SK-N-MC (cell line): ENCODE measurements around the gene MYLK2.
"Not testable (repeated sequence)": the region's sequence is repeated elsewhere in the genome, so short reads cannot be mapped to it uniquely, and the experiment has no call there.

Experiments used
- DNase-seq: peaks from one replicate; pipeline ENCODE4 v3.0.0-alpha.2; 2011; ENCODE audit warnings: low read depth, low spot score
- H3K27ac ChIP-seq: fragments of 200-600 bp; sonication (generic); 2 replicates; pipeline ENCODE4 v1.5.1; 2016; ENCODE audit warnings: mixed run types
- H3K36me3 ChIP-seq: fragments of 200-600 bp; sonication (generic); 2 replicates; pipeline ENCODE4 v1.6.1; 2017; ENCODE audit warnings: antibody characterized with exemption, low read length, mixed read lengths; ENCODE audit not compliant: insufficient read depth
- H3K4me3 ChIP-seq: fragments of 200-600 bp; sonication (generic); 2 replicates; pipeline ENCODE4 v1.5.1; 2016
- H3K9ac ChIP-seq: fragments of 200-600 bp; sonication (generic); 2 replicates; pipeline ENCODE4 v1.8.0; 2017; ENCODE audit warnings: mixed run types, mixed read lengths; ENCODE audit not compliant: insufficient read length
- H3K9me3 ChIP-seq: fragments of 200-600 bp; sonication (generic); 2 replicates; pipeline ENCODE4 v1.6.1; 2017; ENCODE audit warnings: low read depth, mild to moderate bottlenecking, antibody characterized with exemption, low read length, moderate library complexity, mixed read lengths
- EZH2 ChIP-seq: fragments of 200-600 bp; sonication (generic); IDR thresholded peaks from one replicate; pipeline ENCODE4 v1.6.1; 2017; ENCODE audit warnings: antibody characterized with exemption
- FOXP2 ChIP-seq: optimal IDR thresholded peaks from 2 replicates; pipeline ENCODE3; 2011; ENCODE audit warnings: mild to moderate bottlenecking, moderate library complexity; ENCODE audit not compliant: insufficient read depth; ENCODE audit errors: extremely low read length, control extremely low read depth
- POLR2AphosphoS5 ChIP-seq: IDR thresholded peaks from 2 replicates; pipeline ENCODE4 v1.6.1; 2012; ENCODE audit warnings: mild to moderate bottlenecking, low read depth, low read length, borderline replicate concordance

The MYLK2 gene

DNA sequence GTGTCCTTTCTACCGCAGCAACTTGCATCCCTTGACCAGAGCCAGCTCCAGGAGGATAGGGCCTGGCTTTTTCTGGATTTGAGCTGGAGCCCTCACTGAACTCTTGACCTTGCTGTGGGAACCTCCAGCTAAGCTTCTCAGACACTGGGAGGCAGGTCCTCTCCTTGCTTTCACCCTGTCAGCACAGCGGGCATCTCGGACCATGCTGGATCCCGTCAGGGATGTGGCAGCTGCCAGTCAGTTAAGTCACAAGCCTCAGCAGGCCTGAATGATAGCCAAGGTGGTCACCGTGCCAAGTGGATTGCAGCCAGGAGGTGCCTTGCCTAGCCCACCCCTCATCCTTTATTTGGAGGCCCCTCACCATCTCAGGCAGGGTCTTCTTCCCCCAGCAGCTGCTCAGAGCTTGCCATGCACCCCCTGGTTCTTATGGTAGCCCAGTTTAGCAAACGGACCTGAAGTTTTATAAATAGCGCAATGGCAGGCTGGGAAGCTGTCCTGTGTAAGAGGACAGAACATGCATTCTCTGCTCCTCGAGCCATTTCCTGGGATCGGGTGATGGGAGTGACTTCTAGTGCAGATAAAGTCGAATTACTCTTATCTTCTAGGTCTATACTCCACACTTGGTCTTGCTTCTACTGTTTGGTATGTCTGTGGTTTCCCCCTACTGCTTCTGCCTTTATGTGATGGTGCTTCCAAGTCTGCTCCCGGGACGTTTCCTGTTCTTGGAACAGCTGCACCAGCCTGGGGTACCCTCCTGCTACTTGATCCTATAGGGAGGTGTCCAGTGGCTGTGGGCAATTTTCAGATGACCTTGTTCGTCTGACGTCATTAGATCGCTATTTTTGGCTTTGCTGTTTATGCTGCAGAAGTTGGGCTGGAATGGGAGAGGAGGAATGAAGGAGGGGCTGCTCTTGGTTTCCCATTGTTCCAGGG lies 7.1 kb upstream of the MYLK2 start:
- no peak overlapping the region for H3K9ac ChIP-seq
- no peak overlapping the region for H3K27ac ChIP-seq
- TF ChIP-seq POLR2AphosphoS5 (no peak), FOXP2 (no peak), EZH2 (no peak)
- H3K36me3 ChIP-seq: peaks cover 7% of the 10 kb centered on the region
- H3K9me3 ChIP-seq: no peaks in the 10 kb centered on the region
- DNase-seq: no peak
- no peak overlapping the region for H3K4me3 ChIP-seq

DNA sequence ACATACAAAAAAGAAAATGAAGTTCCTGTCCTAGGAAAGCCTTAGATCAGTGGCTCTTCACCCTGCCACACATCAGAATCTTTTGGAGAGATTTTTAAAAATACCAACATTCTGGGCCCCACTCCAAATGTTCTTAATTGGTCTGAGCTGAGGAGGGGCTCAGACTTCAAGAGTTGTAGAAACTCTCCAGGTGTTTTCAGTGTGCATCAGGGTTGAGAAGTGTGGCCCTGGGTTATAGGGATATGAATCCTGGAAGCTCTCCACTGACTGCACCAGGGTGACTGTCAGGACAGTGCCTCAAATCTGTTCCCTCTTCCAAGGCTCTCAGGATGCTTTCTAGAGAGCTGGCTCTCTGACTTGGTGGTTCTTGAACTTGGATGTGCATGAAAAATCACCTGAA lies 5.5 kb upstream of the MYLK2 start:
- no peak for TF ChIP-seq FOXP2
- no peak for TF ChIP-seq POLR2AphosphoS5

DNA sequence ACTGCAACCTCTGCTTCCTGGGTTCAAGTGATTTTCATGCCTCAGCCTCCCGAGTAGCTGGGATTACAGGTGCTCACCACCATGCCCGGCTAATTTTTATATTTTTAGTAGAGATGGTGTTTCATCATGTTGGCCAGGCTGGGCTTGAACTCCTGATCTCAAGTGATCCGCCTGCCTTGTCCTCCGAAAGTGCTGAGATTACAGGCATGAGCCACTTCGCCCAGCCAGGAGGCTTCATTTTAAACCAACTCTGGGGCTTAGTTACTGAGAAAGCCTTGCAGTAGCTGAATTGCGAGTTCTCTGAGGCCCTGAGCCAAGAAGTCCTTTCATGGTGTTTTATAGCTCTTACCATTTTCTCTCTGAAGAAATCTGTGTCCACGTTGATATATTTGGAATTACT lies 5.0 kb upstream of the MYLK2 start:
- not testable (repeated sequence) for DNase-seq, H3K36me3 ChIP-seq, H3K4me3 ChIP-seq, H3K9me3 ChIP-seq, H3K27ac ChIP-seq, H3K9ac ChIP-seq

More for the DNA sequence above, 5.5 kb upstream of the MYLK2 start:
- Histone ChIP-seq H3K4me3 (no peak overlapping the region), H3K36me3 (peaks cover under 1% of the 10 kb centered on the region; the same call in 1 of the 2 replicates), H3K9me3 (no peaks in the 10 kb centered on the region), H3K27ac (no peak overlapping the region), H3K9ac (no peak overlapping the region)
- DNase-seq: no peak

DNA sequence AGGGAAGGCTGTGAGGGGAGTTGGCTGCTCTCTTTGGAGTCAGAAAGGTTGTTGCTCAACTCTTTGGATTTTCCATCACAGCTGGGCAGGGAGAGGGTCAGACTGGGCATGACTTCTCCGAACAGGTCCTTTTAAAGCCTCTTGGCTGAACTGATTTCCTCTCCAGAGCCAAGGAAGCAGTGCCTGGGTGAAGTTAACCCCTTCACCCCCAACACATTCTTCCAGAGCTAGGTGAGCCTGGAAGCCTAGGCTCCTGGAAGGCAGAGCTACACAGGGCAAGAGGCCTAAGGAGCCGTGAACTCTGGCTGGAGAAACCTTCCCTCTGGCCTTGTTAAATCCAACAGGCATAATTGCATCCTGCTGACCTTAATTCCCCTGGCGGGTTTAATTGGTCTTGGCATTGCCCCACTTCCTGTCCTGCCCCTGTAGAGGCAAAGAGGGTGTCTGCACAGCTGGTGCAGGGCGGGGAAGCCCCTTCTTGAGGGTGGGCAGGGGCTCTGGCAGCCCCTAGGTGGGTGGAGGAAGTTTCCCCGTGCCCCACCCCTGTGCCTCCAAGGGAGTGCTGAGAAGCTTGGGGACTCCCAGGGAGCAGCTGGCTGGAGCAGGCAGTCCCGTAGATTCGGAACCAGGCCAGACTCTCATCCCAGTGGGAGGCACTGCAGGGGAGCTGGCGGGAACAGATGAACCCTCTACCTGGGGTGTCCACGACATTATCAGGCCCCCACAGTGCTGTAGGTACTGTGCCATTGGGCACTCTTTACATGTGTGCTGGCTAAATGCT lies 3.6 kb upstream of the MYLK2 start:
- DNase-seq: no peak
- Histone ChIP-seq H3K27ac (no peak overlapping the region), H3K36me3 (no peaks in the 10 kb centered on the region), H3K9me3 (no peaks in the 10 kb centered on the region), H3K9ac (no peak overlapping the region), H3K4me3 (no peak overlapping the region)
- TF ChIP-seq FOXP2: no peak
- TF ChIP-seq POLR2AphosphoS5: no peak
- TF ChIP-seq EZH2: no peak

DNA sequence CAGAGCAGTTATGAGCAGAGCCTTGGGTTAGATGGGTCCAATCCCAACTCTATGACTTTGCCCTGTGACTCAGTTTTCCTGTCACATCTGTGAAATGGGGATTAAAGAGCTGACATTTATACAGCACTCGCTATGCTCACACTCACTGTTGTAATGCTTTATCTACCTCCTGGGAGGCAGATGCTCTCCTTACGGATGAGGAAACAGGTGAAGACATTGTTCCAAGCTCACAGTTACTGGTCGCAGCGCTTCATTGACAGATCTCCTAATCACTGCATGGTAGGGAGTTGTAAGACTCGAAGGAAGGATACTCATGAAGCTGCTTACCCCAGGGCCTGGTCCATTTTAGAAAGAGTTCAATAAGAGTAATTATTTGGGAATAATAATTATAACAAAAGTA lies 2.9 kb upstream of the MYLK2 start:
- no peak for DNase-seq
- no peak overlapping the region for H3K27ac ChIP-seq
- no peak for TF ChIP-seq EZH2
- no peak for TF ChIP-seq FOXP2
- TF ChIP-seq POLR2AphosphoS5: no peak

DNA sequence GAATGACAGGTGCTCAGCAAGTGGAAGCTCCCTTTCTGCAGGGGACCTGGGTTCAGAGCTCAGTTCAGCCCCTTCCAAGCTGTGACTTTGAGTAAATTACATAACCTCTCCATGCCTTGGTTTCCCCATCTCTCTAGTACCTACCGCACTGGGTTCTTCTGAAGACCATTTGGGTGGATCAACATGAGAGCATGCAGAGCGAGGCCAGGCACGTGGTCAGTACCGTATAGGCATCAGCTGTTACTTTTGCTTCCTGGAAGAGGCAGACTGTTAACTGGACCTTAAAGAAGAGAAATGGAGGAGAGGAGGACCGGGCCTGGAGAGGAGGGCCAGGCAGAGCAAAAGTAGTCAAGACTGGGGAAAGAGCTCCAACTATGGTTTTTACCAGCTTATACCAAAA lies 1.7 kb upstream of the MYLK2 start:
- TF ChIP-seq POLR2AphosphoS5 (no peak), EZH2 (no peak)
- no peak for DNase-seq
- H3K4me3 ChIP-seq: no peak overlapping the region
- no peak overlapping the region for H3K27ac ChIP-seq
- H3K9me3 ChIP-seq: no peaks in the 10 kb centered on the region
- H3K9ac ChIP-seq: no peak overlapping the region
- no peaks in the 10 kb centered on the region for H3K36me3 ChIP-seq

More for the DNA sequence above, 2.9 kb upstream of the MYLK2 start:
- H3K4me3 ChIP-seq: no peak overlapping the region
- H3K36me3 ChIP-seq: no peaks in the 10 kb centered on the region
- H3K9ac ChIP-seq: no peak overlapping the region
- H3K9me3 ChIP-seq: no peaks in the 10 kb centered on the region

DNA sequence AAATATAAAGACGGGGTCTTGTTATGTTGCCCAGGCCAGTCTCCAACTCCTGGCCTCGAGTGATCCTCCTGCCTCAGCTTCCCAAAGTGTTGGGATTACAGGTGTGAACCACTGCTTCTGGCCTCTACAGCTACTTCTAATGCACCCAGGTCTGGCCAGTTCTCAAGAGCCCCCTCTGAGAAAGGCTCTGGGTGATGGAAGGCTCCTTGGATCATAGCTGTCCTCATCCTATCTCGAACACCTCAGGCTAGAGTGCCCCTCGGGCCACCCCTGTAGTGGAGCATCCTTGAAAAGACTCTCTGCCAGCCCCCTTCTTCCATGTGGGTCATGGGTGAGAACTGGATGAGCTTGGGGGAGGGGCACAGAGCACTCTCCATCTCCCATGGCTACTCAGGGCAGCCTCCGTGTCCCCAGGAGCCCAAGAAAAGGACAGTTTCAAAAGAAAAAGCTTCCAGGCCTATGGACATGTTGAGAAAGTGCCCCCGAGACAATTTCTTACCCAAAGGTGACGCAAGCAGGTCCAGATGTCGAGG lies 714 bp upstream of the MYLK2 start:
- H3K4me3 ChIP-seq: no peak overlapping the region
- no peaks in the 10 kb centered on the region for H3K36me3 ChIP-seq
- no peak for DNase-seq
- no peaks in the 10 kb centered on the region for H3K9me3 ChIP-seq
- TF ChIP-seq POLR2AphosphoS5 (no peak), FOXP2 (no peak), EZH2 (no peak)
- no peak overlapping the region for H3K9ac ChIP-seq
- H3K27ac ChIP-seq: no peak overlapping the region

DNA sequence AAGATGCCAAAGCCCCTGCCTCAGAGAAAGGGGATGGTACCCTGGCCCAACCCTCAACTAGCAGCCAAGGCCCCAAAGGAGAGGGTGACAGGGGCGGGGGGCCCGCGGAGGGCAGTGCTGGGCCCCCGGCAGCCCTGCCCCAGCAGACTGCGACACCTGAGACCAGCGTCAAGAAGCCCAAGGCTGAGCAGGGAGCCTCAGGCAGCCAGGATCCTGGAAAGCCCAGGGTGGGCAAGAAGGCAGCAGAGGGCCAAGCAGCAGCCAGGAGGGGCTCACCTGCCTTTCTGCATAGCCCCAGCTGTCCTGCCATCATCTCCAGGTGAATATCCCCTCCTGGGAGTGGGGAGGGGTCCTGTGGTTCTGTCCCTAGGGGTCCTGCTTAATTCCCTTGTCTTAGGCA lies 1.1 kb downstream of the MYLK2 start:
- no peak overlapping the region for H3K9ac ChIP-seq
- TF ChIP-seq FOXP2 (no peak), EZH2 (no peak), POLR2AphosphoS5 (no peak)
- no peak overlapping the region for H3K4me3 ChIP-seq
- H3K36me3 ChIP-seq: no peaks in the 10 kb centered on the region
- DNase-seq: no peak
- H3K27ac ChIP-seq: no peak overlapping the region
- no peaks in the 10 kb centered on the region for H3K9me3 ChIP-seq

DNA sequence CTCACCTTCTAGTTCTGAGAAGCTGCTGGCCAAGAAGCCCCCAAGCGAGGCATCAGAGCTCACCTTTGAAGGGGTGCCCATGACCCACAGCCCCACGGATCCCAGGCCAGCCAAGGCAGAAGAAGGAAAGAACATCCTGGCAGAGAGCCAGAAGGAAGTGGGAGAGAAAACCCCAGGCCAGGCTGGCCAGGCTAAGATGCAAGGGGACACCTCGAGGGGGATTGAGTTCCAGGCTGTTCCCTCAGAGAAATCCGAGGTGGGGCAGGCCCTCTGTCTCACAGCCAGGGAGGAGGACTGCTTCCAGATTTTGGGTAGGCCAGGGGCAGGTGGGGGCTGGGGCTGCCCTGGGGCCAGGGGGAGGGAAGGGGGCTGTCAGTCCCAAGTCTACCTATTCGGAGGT lies 2.3 kb downstream of the MYLK2 start:
- H3K9me3 ChIP-seq: no peaks in the 10 kb centered on the region
- no peaks in the 10 kb centered on the region for H3K36me3 ChIP-seq
- TF ChIP-seq FOXP2 (no peak), POLR2AphosphoS5 (no peak), EZH2 (no peak)
- DNase-seq: no peak
- H3K4me3 ChIP-seq: no peak overlapping the region
- H3K27ac ChIP-seq: no peak overlapping the region
- no peak overlapping the region for H3K9ac ChIP-seq
